H1 (cell line): ENCODE data around the gene COA1. TPM values are rescaled to one million over a fixed set of nuclear protein-coding genes. Genes with fewer than 3 reads are reported as not detected.

Experiments
- CTCF ChIA-PET: fragments of 300-600 bp; sonication (Branson Sonifier 250); formaldehyde crosslinking; loops from one replicate; lab custom pipeline; 2021; ENCODE audit not compliant: partially characterized antibody; lab: Charles Lee
- POLR2A ChIA-PET: fragments of 300-600 bp; sonication (Branson Sonifier 250); formaldehyde crosslinking; loops from one replicate; lab custom pipeline; 2021; ENCODE audit warnings: inconsistent platforms; ENCODE audit not compliant: partially characterized antibody; lab: Charles Lee
- DNase-seq, 2 experiments: peaks; one replicate each; pipeline versions ENCODE4 v3.0.0 to v3.0.0-alpha.2; 2010 to 2022; ENCODE audit warnings: low spot score in 2 of 2, low read depth in 1 of 2, mixed read lengths in 1 of 2
- FAIRE-seq: peaks from 2 replicates; lab custom pipeline; 2011; peaks lifted over from hg19 to GRCh38; lab: Jason Lieb, UNC
- H2AFZ ChIP-seq: 2 replicates; pipeline ENCODE4 v1.8.1; 2012; ENCODE audit warnings: low read length, inconsistent platforms
- H2AK5ac ChIP-seq: 2 replicates; pipeline ENCODE4 v1.6.1; 2013; ENCODE audit warnings: low read depth, low read length
- H2BK120ac ChIP-seq: replicated peaks from 2 replicates; pipeline ENCODE3; 2013; ENCODE audit warnings: low read depth, low read length, inconsistent platforms
- H2BK12ac ChIP-seq: 2 replicates; pipeline ENCODE4 v1.6.1; 2013; ENCODE audit warnings: low read depth, low read length
- H2BK15ac ChIP-seq: 2 replicates; pipeline ENCODE4 v1.6.1; 2013; ENCODE audit warnings: low read length
- H2BK20ac ChIP-seq: 2 replicates; pipeline ENCODE4 v1.6.1; 2013; ENCODE audit warnings: low read length
- H2BK5ac ChIP-seq: 2 replicates; pipeline ENCODE4 v1.6.1; 2013; ENCODE audit warnings: low read depth, low read length
- H3K14ac ChIP-seq: 2 replicates; pipeline ENCODE4 v1.6.1; 2013; ENCODE audit warnings: inconsistent platforms; ENCODE audit not compliant: insufficient read length
- H3K18ac ChIP-seq: 2 replicates; pipeline ENCODE4 v1.6.1; 2013; ENCODE audit warnings: low read length; ENCODE audit errors: extremely low read depth
- H3K23ac ChIP-seq: 2 replicates; pipeline ENCODE4 v1.6.1; 2013; ENCODE audit warnings: inconsistent platforms; ENCODE audit not compliant: insufficient read length
- H3K23me2 ChIP-seq: 2 replicates; pipeline ENCODE4 v1.6.1; 2013; ENCODE audit warnings: low read depth, low read length
- H3K27ac ChIP-seq: 2 replicates; pipeline ENCODE4 v1.6.1; 2011; ENCODE audit warnings: low read depth, low read length, inconsistent platforms
- H3K27me3 ChIP-seq, 4 experiments: replicated peaks in 1 of 4; 1 replicate in 1 of 4; 2 replicates in 3 of 4; pipeline versions ENCODE4 v1.6.1 to v1.8.1; 2011 to 2013; ENCODE audit warnings: low read length in 3 of 4, mild to moderate bottlenecking in 3 of 4, inconsistent platforms in 2 of 4, mixed read lengths in 2 of 4, moderate library complexity in 1 of 4; ENCODE audit not compliant: control insufficient read depth in 3 of 4, insufficient read depth in 3 of 4; ENCODE audit errors: extremely low read depth in 1 of 4
- H3K36me3 ChIP-seq, 4 experiments: 2 replicates each; pipeline versions ENCODE4 v1.6.1 to v1.8.1; 2011 to 2013; ENCODE audit warnings: mild to moderate bottlenecking in 4 of 4, low read length in 3 of 4, moderate library complexity in 2 of 4, control low read depth in 1 of 4, inconsistent platforms in 1 of 4; ENCODE audit not compliant: insufficient read depth in 4 of 4, control insufficient read depth in 2 of 4
- H3K4ac ChIP-seq: replicated peaks from 2 replicates; pipeline ENCODE3; 2013; ENCODE audit warnings: low read length, low read depth, mixed read lengths, inconsistent platforms; ENCODE audit not compliant: insufficient read length
- H3K4me1 ChIP-seq, 4 experiments: replicated peaks in 1 of 4; 1 replicate in 1 of 4; 2 replicates in 3 of 4; pipeline versions ENCODE4 v1.6.1 to v1.8.1; 2011 to 2013; ENCODE audit warnings: low read length in 3 of 4, inconsistent platforms in 2 of 4, mixed read lengths in 1 of 4; ENCODE audit not compliant: insufficient read depth in 4 of 4, control insufficient read depth in 3 of 4
- H3K4me2 ChIP-seq, 2 experiments: 2 replicates each; pipeline versions ENCODE4 v1.6.1 to v1.8.1; 2011 to 2013; ENCODE audit warnings: low read depth in 2 of 2, low read length in 2 of 2, control low read depth in 1 of 2, inconsistent platforms in 1 of 2, mild to moderate bottlenecking in 1 of 2; ENCODE audit not compliant: insufficient read depth in 1 of 2
- H3K4me3 ChIP-seq, 4 experiments: fragments of 200-600, 300-600 bp in 1 of 4; sonication (generic), shearing (Covaris generic), sonication (Bioruptor Twin) in 1 of 4; 2 replicates each; pipeline versions ENCODE4 v1.5.1 to v1.8.1; 2011 to 2016; ENCODE audit warnings: low read length in 4 of 4, low read depth in 3 of 4, control low read depth in 2 of 4, inconsistent platforms in 2 of 4, mild to moderate bottlenecking in 2 of 4, mixed read lengths in 1 of 4, moderate library complexity in 1 of 4; ENCODE audit not compliant: insufficient read depth in 2 of 4; ENCODE audit errors: extremely low read depth in 1 of 4
- H3K56ac ChIP-seq: replicated peaks from 2 replicates; pipeline ENCODE3; 2013; ENCODE audit warnings: low read depth, mild to moderate bottlenecking, mixed read lengths, low read length, inconsistent platforms; ENCODE audit not compliant: insufficient read length
- H3K79me1 ChIP-seq: 2 replicates; pipeline ENCODE4 v1.6.1; 2013; ENCODE audit warnings: low read depth, low read length, control low read depth
- H3K79me2 ChIP-seq, 2 experiments: 2 replicates each; pipeline versions ENCODE4 v1.6.1 to v1.8.1; 2012 to 2013; ENCODE audit warnings: low read length in 2 of 2, mild to moderate bottlenecking in 2 of 2, inconsistent platforms in 1 of 2; ENCODE audit not compliant: insufficient read depth in 2 of 2, control insufficient read depth in 1 of 2
- H3K9ac ChIP-seq, 4 experiments: replicated peaks in 1 of 4; 1 replicate in 1 of 4; 2 replicates in 3 of 4; pipeline versions ENCODE4 v1.6.1 to v1.8.1; 2011 to 2013; ENCODE audit warnings: low read depth in 3 of 4, low read length in 3 of 4, control low read depth in 2 of 4, mild to moderate bottlenecking in 2 of 4, moderate library complexity in 2 of 4, inconsistent platforms in 1 of 4; ENCODE audit errors: extremely low read depth in 1 of 4
- H3K9me3 ChIP-seq, 2 experiments: 2 replicates each; pipeline versions ENCODE4 v1.6.1 to v1.8.1; 2012 to 2013; ENCODE audit warnings: mild to moderate bottlenecking in 2 of 2, moderate library complexity in 2 of 2, control low read depth in 1 of 2, inconsistent platforms in 1 of 2, low read depth in 1 of 2, low read length in 1 of 2, mixed read lengths in 1 of 2; ENCODE audit not compliant: insufficient read depth in 2 of 2
- H4K20me1 ChIP-seq, 2 experiments: replicated peaks in 1 of 2; 2 replicates each; pipeline versions ENCODE3 to v1.8.1; 2011 to 2013; ENCODE audit warnings: inconsistent platforms in 2 of 2, low read length in 2 of 2, mild to moderate bottlenecking in 1 of 2; ENCODE audit not compliant: insufficient read depth in 2 of 2, control insufficient read depth in 1 of 2
- H4K5ac ChIP-seq: 2 replicates; pipeline ENCODE4 v1.6.1; 2013; ENCODE audit warnings: low read length, low read depth, mixed read lengths, inconsistent platforms; ENCODE audit not compliant: insufficient read length
- H4K8ac ChIP-seq: 2 replicates; pipeline ENCODE4 v1.8.0; 2013; ENCODE audit warnings: mild to moderate bottlenecking, moderate library complexity, low read length, inconsistent platforms; ENCODE audit not compliant: insufficient read depth; ENCODE audit errors: extremely low read depth
- H4K91ac ChIP-seq: replicated peaks from 2 replicates; pipeline ENCODE3; 2013; ENCODE audit warnings: low read length, mixed read lengths, inconsistent platforms; ENCODE audit not compliant: insufficient read length
- BRCA1 ChIP-seq: IDR thresholded peaks from 2 replicates; pipeline ENCODE4 v1.6.1; 2012; ENCODE audit warnings: low read depth, low read length, improper control_type of control experiment
- JUN ChIP-seq: IDR thresholded peaks from 2 replicates; pipeline ENCODE4 v1.6.1; 2011; ENCODE audit warnings: low read depth, mild to moderate bottlenecking, improper control_type of control experiment, low read length
- KDM5A ChIP-seq: fragments of 200-600 bp; IDR thresholded peaks from 2 replicates; pipeline ENCODE4 v1.7.1; 2012; ENCODE audit warnings: mild to moderate bottlenecking, low read length, inconsistent platforms, mixed read lengths
- MAX ChIP-seq: IDR thresholded peaks from 2 replicates; pipeline ENCODE4 v1.6.1; 2012; ENCODE audit warnings: inconsistent platforms
- RAD21 ChIP-seq, 2 experiments: IDR thresholded peaks in 1 of 2; conservative IDR thresholded peaks in 1 of 2; 2 replicates each; pipeline ENCODE4 v1.6.1; 2011; ENCODE audit warnings: low read depth in 2 of 2, low read length in 2 of 2, improper control_type of control experiment in 1 of 2, inconsistent platforms in 1 of 2, mild to moderate bottlenecking in 1 of 2, moderate library complexity in 1 of 2
- RXRA ChIP-seq: IDR thresholded peaks from 2 replicates; pipeline ENCODE4 v1.6.1; 2011; ENCODE audit warnings: low read depth, mild to moderate bottlenecking, low read length, moderate library complexity; ENCODE audit not compliant: insufficient read depth
- SRF ChIP-seq: IDR thresholded peaks from 2 replicates; pipeline ENCODE4 v1.6.1; 2011; ENCODE audit warnings: mild to moderate bottlenecking, low read depth, low read length, moderate library complexity
- TBP ChIP-seq: IDR thresholded peaks from 2 replicates; pipeline ENCODE4 v1.6.1; 2011; ENCODE audit warnings: low read depth, low read length, improper control_type of control experiment
- polyA plus RNA-seq, 7 experiments: library from polyadenylated mRNA; depleted of rRNA in 3 of 7; stranded (reverse) in 5 of 7; unstranded in 2 of 7; fragments of >200 nt in 5 of 7; fragments of 200-250 nt in 2 of 7; gene quantifications; 1 replicate in 5 of 7; 2 replicates in 1 of 7; 4 replicates in 1 of 7; pipeline versions ENCODE4 v1.2.1 to v1.2.3, GENCODE V29; 2011 to 2013; ENCODE audit warnings: missing spikeins in 2 of 7, mixed read lengths in 2 of 7
- total RNA-seq: library from RNA; stranded (reverse); fragmentation: NEBNext Ultra II Directional; extraction: Animal tissue kit (Norgen Biotek cat#: 25700); gene quantifications from 2 replicates; pipeline ENCODE4 v1.2.1, GENCODE V29; 2021

Gene COA1
- total and polyA plus RNA-seq, 2 of the 8 experiments (the other 6 are each of a cell fraction or from before 2014, with no cell fraction given), result 98.6 to 143 TPM

- H4K8ac ChIP-seq, result no peak overlapping the region
- no peak overlapping the region for H3K27ac ChIP-seq
- no peak overlapping the region for H2BK5ac ChIP-seq
- H4K20me1 ChIP-seq, result no peaks in the 10 kb centered on the region
- H3K4me1 ChIP-seq, result no peaks in the 10 kb centered on the region
- H2AK5ac ChIP-seq, result no peak overlapping the region
- no peak overlapping the region for H3K18ac ChIP-seq
- peaks cover 6 to 97% of the 10 kb centered on the region in 2 experiments for H3K79me2 ChIP-seq
- no peaks in the 10 kb centered on the region for H3K23me2 ChIP-seq
- no peaks in the 10 kb centered on the region for H3K36me3 ChIP-seq
- H2BK20ac ChIP-seq, result no peak overlapping the region
- no peak overlapping the region for H2BK120ac ChIP-seq
- no peak overlapping the region for H3K4ac ChIP-seq
- POLR2A ChIA-PET, result interaction anchor here (1.4 kb wide), 1 partner anchor 14 kb away, joined by 3 read pairs; no protein-coding TSS in a partner anchor
- no peak for FAIRE-seq
- no peak overlapping the region for H3K4me3 ChIP-seq
- no peak overlapping the region for H3K14ac ChIP-seq
- no peak overlapping the region for H4K5ac ChIP-seq
- H4K91ac ChIP-seq, result no peak overlapping the region
- no peak overlapping the region for H3K56ac ChIP-seq
- peaks cover 2% of the 10 kb centered on the region; the same call in 1 of the 2 replicates for H3K79me1 ChIP-seq
- H2BK15ac ChIP-seq, result no peak overlapping the region
- no peak overlapping the region for H3K9ac ChIP-seq
- TF ChIP-seq KDM5A, result no peak
- TF ChIP-seq TBP, result no peak
- TF ChIP-seq MAX, result no peak
- TF ChIP-seq SRF, result no peak
- TF ChIP-seq RXRA, result no peak
- no peak for TF ChIP-seq RAD21 (IDR thresholded peaks at IDR 0.05 in 1 of 2, conservative IDR thresholded peaks at IDR 0.05 in 1 of 2; ENCODE audit: low read depth in 2 of 2, low read length in 2 of 2)
- no peak for TF ChIP-seq JUN
- no peak for TF ChIP-seq BRCA1
- TF ChIP-seq, all 59 proteins: peak for 0
- no peaks in the 10 kb centered on the region for H3K9me3 ChIP-seq
- H3K23ac ChIP-seq, result no peak overlapping the region
- H3K27me3 ChIP-seq, result no peaks in the 10 kb centered on the region
- H2AFZ ChIP-seq, result no peak overlapping the region
- H3K4me2 ChIP-seq, result no peak overlapping the region
- CTCF ChIA-PET, result interaction anchor here (1.5 kb wide), 1 partner anchor 95 kb away, joined by 3 read pairs; the partner anchor contains the start of gene STK17A
- DNase-seq, result no peak
- H2BK12ac ChIP-seq, result no peak overlapping the region
Observed at GRCh38 chr7:43677864-43678263, 51.5 kb downstream of the COA1 start.
